ENCODE results near the gene FHOD1.

Gene FHOD1

DNA sequence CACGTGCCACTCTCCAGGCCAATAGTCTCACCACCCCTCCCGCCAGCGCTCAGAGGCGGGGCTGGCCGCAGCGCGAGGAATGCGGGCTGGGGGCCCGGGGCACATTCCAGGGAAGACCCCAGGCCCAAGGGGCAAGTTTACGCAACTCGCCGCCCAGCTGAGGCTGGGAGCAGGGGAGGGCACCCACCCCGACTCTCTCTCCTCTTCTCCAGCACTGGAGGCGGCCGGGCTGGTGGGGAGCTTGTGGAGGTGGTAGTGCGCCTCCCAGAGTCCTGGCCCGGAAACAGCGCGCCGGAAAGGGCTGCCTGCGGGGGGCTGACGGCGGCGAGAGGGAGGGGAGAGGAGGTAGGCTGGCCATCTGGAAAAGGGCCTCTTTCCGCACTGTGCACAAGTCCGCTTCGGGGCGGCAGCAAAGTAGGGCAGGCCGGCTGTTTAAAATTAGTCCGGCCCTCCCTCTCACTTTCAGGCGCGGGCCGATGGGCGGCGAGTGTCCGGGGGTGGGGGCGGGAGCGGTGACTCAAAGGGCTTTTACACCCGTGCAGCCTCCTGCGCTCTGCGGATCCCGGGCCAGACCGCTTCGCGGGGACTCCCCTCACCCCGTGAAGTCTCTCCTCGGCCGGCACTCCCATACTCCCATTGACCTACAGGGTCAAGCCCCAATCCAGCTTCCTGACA lies 1.1 kb downstream of the FHOD1 start:
- H3K4me3 ChIP-seq (ENCODE audit: low read depth, low read length): peak overlapping the region; percentile 92
- in situ Hi-C loops (cut with HindIII; ENCODE audit: low sequenced_read_pairs): no loop called here
- TF ChIP-seq, protein P1, sequence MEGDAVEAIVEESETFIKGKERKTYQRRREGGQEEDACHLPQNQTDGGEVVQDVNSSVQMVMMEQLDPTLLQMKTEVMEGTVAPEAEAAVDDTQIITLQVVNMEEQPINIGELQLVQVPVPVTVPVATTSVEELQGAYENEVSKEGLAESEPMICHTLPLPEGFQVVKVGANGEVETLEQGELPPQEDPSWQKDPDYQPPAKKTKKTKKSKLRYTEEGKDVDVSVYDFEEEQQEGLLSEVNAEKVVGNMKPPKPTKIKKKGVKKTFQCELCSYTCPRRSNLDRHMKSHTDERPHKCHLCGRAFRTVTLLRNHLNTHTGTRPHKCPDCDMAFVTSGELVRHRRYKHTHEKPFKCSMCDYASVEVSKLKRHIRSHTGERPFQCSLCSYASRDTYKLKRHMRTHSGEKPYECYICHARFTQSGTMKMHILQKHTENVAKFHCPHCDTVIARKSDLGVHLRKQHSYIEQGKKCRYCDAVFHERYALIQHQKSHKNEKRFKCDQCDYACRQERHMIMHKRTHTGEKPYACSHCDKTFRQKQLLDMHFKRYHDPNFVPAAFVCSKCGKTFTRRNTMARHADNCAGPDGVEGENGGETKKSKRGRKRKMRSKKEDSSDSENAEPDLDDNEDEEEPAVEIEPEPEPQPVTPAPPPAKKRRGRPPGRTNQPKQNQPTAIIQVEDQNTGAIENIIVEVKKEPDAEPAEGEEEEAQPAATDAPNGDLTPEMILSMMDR (IDR thresholded peaks at IDR 0.05; ENCODE audit: low read depth, low read length): peak; percentile 39
- DNase-seq (ENCODE audit: low read depth, low spot score): peak; percentile 90

DNA sequence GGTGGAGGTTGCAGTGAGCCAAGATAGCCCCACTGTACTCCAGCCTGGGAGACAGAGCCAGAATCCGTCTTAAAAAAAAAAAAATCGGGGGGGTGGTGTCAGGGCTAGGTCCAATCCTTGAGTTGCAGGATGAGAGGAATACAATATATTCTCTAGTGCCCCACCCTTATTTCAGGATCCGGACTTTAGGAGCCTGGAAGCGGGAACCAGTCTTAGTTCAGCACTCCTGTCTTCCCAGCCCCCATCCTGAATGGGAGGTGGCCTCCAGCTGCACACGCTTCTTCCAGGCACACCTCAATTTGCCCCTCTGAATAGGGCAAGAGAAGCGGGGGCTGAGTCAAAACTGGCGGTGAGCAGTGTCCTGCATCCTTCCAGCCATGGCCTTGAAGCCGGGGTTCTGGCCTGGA lies 1.6 kb downstream of the FHOD1 start:
- in situ Hi-C loops (cut with HindIII; ENCODE audit: low sequenced_read_pairs): no loop called here
- peak overlapping the region; percentile 92 for H3K4me3 ChIP-seq (ENCODE audit: low read depth, low read length)
- TF ChIP-seq, protein P1 (IDR thresholded peaks at IDR 0.05; ENCODE audit: low read depth, low read length): no peak
- no peak for DNase-seq (ENCODE audit: low read depth, low spot score)

DNA sequence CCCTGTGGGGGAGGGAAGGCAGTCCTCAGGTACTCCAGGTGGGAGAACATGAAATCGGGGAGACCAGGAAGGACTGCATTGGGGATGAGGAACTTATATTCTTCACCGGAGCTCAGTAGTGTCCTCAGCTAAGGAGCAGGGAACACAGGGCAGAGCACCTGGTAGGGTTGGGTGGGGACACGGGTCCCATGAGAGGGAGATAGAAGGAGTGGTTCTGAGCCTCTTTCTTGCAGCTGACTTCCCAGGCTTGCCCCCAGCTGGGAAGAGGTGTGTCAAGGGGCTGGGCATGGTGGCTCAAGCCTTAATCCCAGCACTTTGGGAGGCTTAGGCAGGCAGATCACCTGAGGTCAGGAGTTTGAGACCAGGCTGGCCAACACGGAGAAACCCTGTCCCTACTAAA lies 2.1 kb downstream of the FHOD1 start:
- no peak for DNase-seq (ENCODE audit: low read depth, low spot score)
- TF ChIP-seq, protein P1 (IDR thresholded peaks at IDR 0.05; ENCODE audit: low read depth, low read length): no peak
- in situ Hi-C loops (cut with HindIII; ENCODE audit: low sequenced_read_pairs): no loop called here
- H3K4me3 ChIP-seq (ENCODE audit: low read depth, low read length): no peak overlapping the region

DNA sequence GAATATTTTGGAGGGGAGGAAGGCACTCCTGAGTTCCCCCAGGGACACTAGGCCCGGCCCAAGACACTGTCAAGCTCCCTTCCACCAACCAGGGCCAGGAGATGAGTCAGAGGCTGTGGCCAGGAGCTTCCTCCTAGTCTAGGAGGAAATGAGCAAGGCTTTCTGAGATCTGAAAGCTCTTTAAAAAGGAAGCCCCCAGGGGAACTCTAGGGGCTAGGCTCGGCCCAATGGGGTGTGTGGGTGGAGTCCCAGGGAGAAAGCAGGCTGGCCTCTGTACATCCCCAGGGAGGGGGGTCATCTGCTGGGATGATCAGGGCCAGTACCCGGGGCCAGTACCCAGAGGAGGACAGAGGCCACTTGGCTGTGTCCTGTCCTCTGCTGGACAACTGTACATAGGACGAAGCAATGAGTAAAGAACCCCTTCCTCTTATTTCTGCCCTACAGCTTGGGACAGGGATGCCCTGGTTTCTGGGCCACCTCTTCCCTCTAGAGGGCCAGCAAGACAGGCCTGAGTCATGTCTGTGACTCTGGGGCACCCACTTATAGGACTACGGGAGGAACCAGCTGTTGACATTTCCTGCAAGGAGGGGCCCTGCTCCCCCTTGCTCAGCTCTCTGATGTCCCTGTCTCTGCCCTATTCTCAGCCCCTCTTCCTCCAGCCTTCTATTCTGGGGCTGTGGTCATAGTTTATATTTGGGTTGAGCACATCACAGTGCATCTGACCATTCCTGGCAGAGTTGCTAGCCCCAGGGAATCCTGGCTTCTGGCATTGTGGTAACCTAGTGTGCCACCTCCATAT lies 2.7 kb downstream of the FHOD1 start:
- TF ChIP-seq, protein P1 (IDR thresholded peaks at IDR 0.05; ENCODE audit: low read depth, low read length): peak; percentile 1
- in situ Hi-C loops (cut with HindIII; ENCODE audit: low sequenced_read_pairs): no loop called here
- peak; percentile 86 for DNase-seq (ENCODE audit: low read depth, low spot score)
- H3K4me3 ChIP-seq (ENCODE audit: low read depth, low read length): no peak overlapping the region

DNA sequence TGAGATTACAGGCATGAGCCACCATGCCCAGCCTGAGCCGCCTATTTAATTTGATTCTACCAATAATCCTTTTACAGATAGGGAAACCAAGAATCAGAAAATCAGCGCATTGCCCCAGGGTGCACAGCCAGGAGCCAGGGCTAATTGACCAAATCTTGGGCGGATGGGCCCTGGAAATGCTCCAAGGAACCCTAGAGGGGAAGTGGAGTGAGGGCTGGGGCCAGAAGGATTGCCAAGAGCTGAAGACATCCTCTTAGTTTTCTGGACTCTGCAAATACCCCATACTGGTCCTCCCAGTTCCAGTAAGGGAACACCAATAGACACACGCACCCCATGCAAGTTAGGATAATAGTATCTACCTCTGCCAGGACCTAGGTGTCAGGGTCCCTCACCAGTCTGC lies 3.8 kb downstream of the FHOD1 start:
- no peak for DNase-seq (ENCODE audit: low read depth, low spot score)
- H3K4me3 ChIP-seq (ENCODE audit: low read depth, low read length): no peak overlapping the region
- TF ChIP-seq, protein P1 (IDR thresholded peaks at IDR 0.05; ENCODE audit: low read depth, low read length): no peak
- in situ Hi-C loops (cut with HindIII; ENCODE audit: low sequenced_read_pairs): no loop called here

DNA sequence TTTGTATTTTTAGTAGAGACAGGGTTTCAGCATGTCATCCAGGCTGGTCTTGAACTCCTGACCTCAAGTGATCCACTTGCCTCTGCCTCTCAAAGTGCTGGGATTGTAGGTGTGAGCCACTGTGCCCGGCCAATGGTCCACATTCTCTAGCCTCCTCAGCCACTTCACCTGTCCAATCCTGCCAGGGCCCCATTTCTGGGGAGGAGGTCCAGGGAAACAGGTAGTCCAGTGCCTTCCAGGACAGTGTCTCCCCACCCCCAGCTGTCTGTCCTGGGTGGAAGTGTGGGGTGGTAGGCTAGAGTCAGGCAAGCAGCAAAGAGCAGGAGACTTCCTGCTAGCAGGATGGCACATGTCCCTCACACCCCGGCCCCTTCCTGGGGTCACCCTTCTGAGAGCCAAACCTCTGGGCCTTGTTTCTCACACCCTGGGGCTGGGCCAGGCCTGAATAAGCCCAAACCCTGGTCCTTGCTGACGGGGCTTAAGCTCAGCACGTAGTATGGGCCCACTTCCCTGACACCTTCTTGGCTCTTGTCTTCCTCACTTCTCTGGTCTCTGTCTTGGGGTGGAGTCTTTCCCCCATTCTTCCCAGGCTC lies 5.0 kb downstream of the FHOD1 start:
- no peak overlapping the region for H3K4me3 ChIP-seq (ENCODE audit: low read depth, low read length)
- no peak for DNase-seq (ENCODE audit: low read depth, low spot score)
- in situ Hi-C loops (cut with HindIII; ENCODE audit: low sequenced_read_pairs): no loop called here
- TF ChIP-seq, protein P1 (IDR thresholded peaks at IDR 0.05; ENCODE audit: low read depth, low read length): no peak
